Endothelial cell of umbilical vein (primary cell): Measurements from ENCODE around the gene COL23A1. TPM values are rescaled to one million over a fixed set of nuclear protein-coding genes. Genes with fewer than 3 reads are reported as not detected.

Experiments used
- BruUV-seq: library from RNA; stranded (reverse); fragments of 400-500 nt; replicated peaks from 2 replicates; lab custom pipeline; 2021; lab: Mats Ljungman, UMichigan
- CTCF ChIA-PET: fragments of 300-600, 350-600 bp; sonication (Branson Sonifier 250); formaldehyde crosslinking; loops from one replicate; lab custom pipeline; 2021; ENCODE audit warnings: antibody characterized with exemption, inconsistent platforms; lab: Charles Lee
- POLR2A ChIA-PET: fragments of 300-600, 350-600 bp; sonication (Branson Sonifier 250); formaldehyde crosslinking; loops from one replicate; lab custom pipeline; 2021; ENCODE audit warnings: antibody characterized with exemption, inconsistent platforms; lab: Charles Lee
- DNase-seq: peaks from one replicate; pipeline ENCODE4 v3.0.0-alpha.2; 2011; ENCODE audit warnings: low read depth, low spot score
- FAIRE-seq: peaks from 2 replicates; lab custom pipeline; 2011; peaks lifted over from hg19 to GRCh38; lab: Jason Lieb, UNC
- H2AFZ ChIP-seq: 2 replicates; pipeline ENCODE4 v1.6.0; 2012; ENCODE audit warnings: low read depth, low read length, control low read depth, inconsistent platforms
- H3K27ac ChIP-seq: 2 replicates; pipeline ENCODE4 v1.5.1; 2011; ENCODE audit warnings: low read depth, mild to moderate bottlenecking, control low read depth, low read length, moderate library complexity; ENCODE audit not compliant: insufficient read depth
- H3K27me3 ChIP-seq, 2 experiments: 2 replicates each; pipeline versions ENCODE4 v1.6.0 to v1.6.1; 2011; ENCODE audit warnings: low read length in 2 of 2, mixed read lengths in 1 of 2; ENCODE audit not compliant: control insufficient read depth in 2 of 2, insufficient read depth in 2 of 2
- H3K36me3 ChIP-seq, 2 experiments: 2 replicates in 1 of 2; 3 replicates in 1 of 2; pipeline ENCODE4 v1.5.1; 2011; ENCODE audit warnings: low read length in 2 of 2, mild to moderate bottlenecking in 1 of 2, moderate library complexity in 1 of 2; ENCODE audit not compliant: control insufficient read depth in 2 of 2, insufficient read depth in 2 of 2; ENCODE audit errors: extremely low read depth in 1 of 2
- H3K4me1 ChIP-seq: 3 replicates; pipeline ENCODE4 v1.5.1; 2011; ENCODE audit warnings: mild to moderate bottlenecking, low read length; ENCODE audit not compliant: control insufficient read depth, insufficient read depth; ENCODE audit errors: extremely low read depth
- H3K4me2 ChIP-seq: 2 replicates; pipeline ENCODE4 v1.6.1; 2011; ENCODE audit warnings: low read length, control low read depth, mixed read lengths; ENCODE audit not compliant: insufficient read depth
- H3K4me3 ChIP-seq, 3 experiments: fragments of 200-600 bp in 1 of 3; sonication (generic), shearing (Covaris generic) in 1 of 3; replicated peaks in 1 of 3; 2 replicates each; pipeline ENCODE4 v1.5.1; 2011 to 2016; ENCODE audit warnings: control low read depth in 3 of 3, low read length in 3 of 3, mild to moderate bottlenecking in 2 of 3, inconsistent platforms in 1 of 3, low read depth in 1 of 3, moderate library complexity in 1 of 3; ENCODE audit not compliant: insufficient read depth in 1 of 3
- H3K79me2 ChIP-seq: 2 replicates; pipeline ENCODE4 v1.6.0; 2012; ENCODE audit warnings: low read length, inconsistent platforms; ENCODE audit not compliant: control insufficient read depth, insufficient read depth
- H3K9ac ChIP-seq: replicated peaks from 2 replicates; pipeline ENCODE3; 2011; ENCODE audit warnings: low read length, control low read depth; ENCODE audit not compliant: insufficient read depth; ENCODE audit errors: extremely low read depth
- H3K9me1 ChIP-seq: replicated peaks from 3 replicates; pipeline ENCODE4 v1.6.0; 2011; ENCODE audit warnings: mild to moderate bottlenecking, low read length; ENCODE audit not compliant: control insufficient read depth, insufficient read depth; ENCODE audit errors: extremely low read depth
- H3K9me3 ChIP-seq: replicated peaks from 2 replicates; pipeline ENCODE4 v1.5.1; 2012; ENCODE audit warnings: low read length, inconsistent platforms; ENCODE audit not compliant: control insufficient read depth, insufficient read depth
- H4K20me1 ChIP-seq: replicated peaks from 2 replicates; pipeline ENCODE3; 2011; ENCODE audit warnings: mild to moderate bottlenecking, low read length; ENCODE audit not compliant: control insufficient read depth, insufficient read depth; ENCODE audit errors: extremely low read depth
- EZH2 ChIP-seq: IDR thresholded peaks from 2 replicates; pipeline ENCODE4 v1.6.1; 2012; ENCODE audit warnings: borderline replicate concordance, low read depth, mild to moderate bottlenecking, moderate library complexity, low read length, inconsistent platforms; ENCODE audit not compliant: severe bottlenecking
- FOS ChIP-seq: IDR thresholded peaks from 2 replicates; pipeline ENCODE4 v1.6.1; 2011; ENCODE audit warnings: mild to moderate bottlenecking, low read length, moderate library complexity, borderline replicate concordance; ENCODE audit not compliant: insufficient read depth
- GATA2 ChIP-seq: IDR thresholded peaks from 2 replicates; pipeline ENCODE4 v1.7.0; 2011; ENCODE audit warnings: low read depth, mild to moderate bottlenecking, moderate library complexity, mixed read lengths, low read length; ENCODE audit not compliant: insufficient read length, insufficient read depth
- JUN ChIP-seq: IDR thresholded peaks from 2 replicates; pipeline ENCODE4 v1.6.1; 2011; ENCODE audit warnings: borderline replicate concordance, low read depth; ENCODE audit not compliant: insufficient read length, insufficient read depth
- MYC ChIP-seq: IDR thresholded peaks from one replicate; pipeline ENCODE4 v1.6.1; 2011; ENCODE audit warnings: mild to moderate bottlenecking, low read depth, low read length
- POLR2A ChIP-seq: IDR thresholded peaks from 2 replicates; pipeline ENCODE4 v1.6.1; 2012; ENCODE audit warnings: low read depth, mild to moderate bottlenecking, control low read depth, low read length
- POLR2AphosphoS5 ChIP-seq: IDR thresholded peaks from 2 replicates; pipeline ENCODE4 v1.6.1; 2012; ENCODE audit warnings: low read depth, mild to moderate bottlenecking, control low read depth, low read length, moderate library complexity; ENCODE audit not compliant: insufficient read depth
- dilution Hi-C: fragments of 300-500 bp; cut with MboI; formaldehyde crosslinking; loops from one replicate; pipeline ENCODE4 v1.15.0; 2019; ENCODE audit warnings: low sequenced_read_pairs; ENCODE audit not compliant: extremely low pct_ligation_motif_present
- intact Hi-C: fragments of 100-400 bp; cut with micrococcal nuclease; formaldehyde crosslinking; loops from one replicate; pipeline ENCODE4 v1.10.0; 2022
- polyA plus RNA-seq, 4 experiments: library from polyadenylated mRNA; depleted of rRNA in 3 of 4; stranded (reverse) in 3 of 4; unstranded in 1 of 4; fragments of >200 nt; gene quantifications; 2 replicates each; pipeline versions ENCODE4 v1.2.1 to v1.2.3, GENCODE V29; 2011 to 2012; ENCODE audit warnings: missing spikeins in 1 of 4
- total RNA-seq: library from RNA; stranded (reverse); gene quantifications from 2 replicates; pipeline ENCODE4 v1.2.3, GENCODE V29; 2021
- TF ChIP-seq, protein P1 (sequence below), 2 donors: IDR thresholded peaks; 1 replicate in 1 of 2; 2 replicates in 1 of 2; pipeline ENCODE4 v1.5.1; 2011; ENCODE audit warnings: low read length in 2 of 2, mild to moderate bottlenecking in 2 of 2, moderate library complexity in 2 of 2, control low read depth in 1 of 2, inconsistent platforms in 1 of 2, low read depth in 1 of 2; ENCODE audit not compliant: insufficient read depth in 1 of 2; ENCODE audit errors: extremely low read depth in 1 of 2
- TF ChIP-seq, protein P2 (sequence below): IDR thresholded peaks from 2 replicates; pipeline ENCODE4 v1.6.1; 2011; ENCODE audit not compliant: insufficient read depth, insufficient read length

Gene COL23A1
- total and polyA plus RNA-seq, 2 donors (not counting 3 experiments of a cell fraction or from before 2014, with no cell fraction given) = not detected

DNA sequence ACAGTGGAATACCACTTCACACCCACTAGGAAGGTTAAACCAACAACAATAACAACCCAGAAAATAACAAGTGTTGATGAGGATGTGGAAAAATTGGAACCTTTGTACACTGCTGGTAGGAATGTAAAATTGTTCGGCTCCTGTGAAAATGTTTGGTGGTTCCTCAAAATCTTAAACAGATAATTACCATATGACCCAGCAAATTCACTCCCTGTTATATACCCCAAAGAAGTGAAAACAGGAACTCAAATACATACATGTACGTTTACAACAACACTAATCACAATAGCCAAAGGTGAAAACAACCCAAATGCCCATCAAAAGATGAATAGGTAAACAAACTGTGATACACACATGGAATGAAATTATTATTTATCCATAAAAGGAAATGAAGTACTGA lies 179.1 kb downstream of the COL23A1 start:
- no peak overlapping the region for H3K9ac ChIP-seq
- no peaks in the 10 kb centered on the region for H4K20me1 ChIP-seq
- no peaks in the 10 kb centered on the region for H3K79me2 ChIP-seq
- H3K27me3 ChIP-seq = no peaks in the 10 kb centered on the region
- dilution Hi-C loops = no loop called here
- no peaks in the 10 kb centered on the region for H3K4me1 ChIP-seq
- no peak overlapping the region for H3K4me2 ChIP-seq
- TF ChIP-seq GATA2 = no peak
- TF ChIP-seq EZH2 = no peak
- TF ChIP-seq, protein P1, sequence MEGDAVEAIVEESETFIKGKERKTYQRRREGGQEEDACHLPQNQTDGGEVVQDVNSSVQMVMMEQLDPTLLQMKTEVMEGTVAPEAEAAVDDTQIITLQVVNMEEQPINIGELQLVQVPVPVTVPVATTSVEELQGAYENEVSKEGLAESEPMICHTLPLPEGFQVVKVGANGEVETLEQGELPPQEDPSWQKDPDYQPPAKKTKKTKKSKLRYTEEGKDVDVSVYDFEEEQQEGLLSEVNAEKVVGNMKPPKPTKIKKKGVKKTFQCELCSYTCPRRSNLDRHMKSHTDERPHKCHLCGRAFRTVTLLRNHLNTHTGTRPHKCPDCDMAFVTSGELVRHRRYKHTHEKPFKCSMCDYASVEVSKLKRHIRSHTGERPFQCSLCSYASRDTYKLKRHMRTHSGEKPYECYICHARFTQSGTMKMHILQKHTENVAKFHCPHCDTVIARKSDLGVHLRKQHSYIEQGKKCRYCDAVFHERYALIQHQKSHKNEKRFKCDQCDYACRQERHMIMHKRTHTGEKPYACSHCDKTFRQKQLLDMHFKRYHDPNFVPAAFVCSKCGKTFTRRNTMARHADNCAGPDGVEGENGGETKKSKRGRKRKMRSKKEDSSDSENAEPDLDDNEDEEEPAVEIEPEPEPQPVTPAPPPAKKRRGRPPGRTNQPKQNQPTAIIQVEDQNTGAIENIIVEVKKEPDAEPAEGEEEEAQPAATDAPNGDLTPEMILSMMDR (IDR thresholded peaks at IDR 0.05; ENCODE audit: extremely low read depth in 1 of 2, insufficient read depth in 1 of 2, low read depth in 1 of 2, low read length in 2 of 2) = no peak
- no peak for TF ChIP-seq FOS
- TF ChIP-seq, protein P2, sequence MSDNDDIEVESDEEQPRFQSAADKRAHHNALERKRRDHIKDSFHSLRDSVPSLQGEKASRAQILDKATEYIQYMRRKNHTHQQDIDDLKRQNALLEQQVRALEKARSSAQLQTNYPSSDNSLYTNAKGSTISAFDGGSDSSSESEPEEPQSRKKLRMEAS = no peak
- TF ChIP-seq JUN = no peak
- no peak for TF ChIP-seq POLR2AphosphoS5
- no peak for TF ChIP-seq POLR2A
- no peak for TF ChIP-seq MYC
- POLR2A ChIA-PET = no interaction called here
- H3K4me3 ChIP-seq = no peak overlapping the region
- no peaks in the 10 kb centered on the region for H3K9me1 ChIP-seq
- no peak for FAIRE-seq
- no peaks in the 10 kb centered on the region for H3K9me3 ChIP-seq
- no peak for DNase-seq
- intact Hi-C loops = no loop called here
- no TSS peak for BruUV-seq
- no peaks in the 10 kb centered on the region for H3K36me3 ChIP-seq
- CTCF ChIA-PET = no interaction called here
- H2AFZ ChIP-seq = no peak overlapping the region
- no peak overlapping the region for H3K27ac ChIP-seq
